Panc1 (cell line): ENCODE results near the gene CILP2. TPM values are rescaled to one million over a fixed set of nuclear protein-coding genes. Genes with fewer than 3 reads are reported as not detected.

Experiments used
- ATAC-seq: fragments of 200-7000 bp; cut with Tn5 transposase; 2 replicates; pipeline ENCODE4 v1.9.1; 2020; ENCODE audit warnings: mild to moderate bottlenecking, moderate library complexity
- BruUV-seq: library from RNA; stranded (reverse); fragments of 400-500 nt; replicated peaks from 2 replicates; lab custom pipeline; 2021; lab: Mats Ljungman, UMichigan
- CTCF ChIA-PET: fragments of 300-600 bp; sonication (Branson Sonifier 250); formaldehyde crosslinking; loops from one replicate; lab custom pipeline; 2022; ENCODE audit warnings: antibody characterized with exemption; lab: Charles Lee
- POLR2A ChIA-PET: fragments of 300-600 bp; sonication (Branson Sonifier 250); formaldehyde crosslinking; loops from one replicate; lab custom pipeline; 2022; ENCODE audit warnings: antibody characterized with exemption; lab: Charles Lee
- DNase-seq: peaks from one replicate; pipeline ENCODE4 v3.0.0-alpha.2; 2010; ENCODE audit warnings: low read depth, low spot score
- H3K27ac ChIP-seq: 2 replicates; pipeline ENCODE4 v1.5.1; 2011; ENCODE audit warnings: mild to moderate bottlenecking, low read length, inconsistent platforms
- H3K27me3 ChIP-seq: fragments of 200-500 bp; sonication (Bioruptor generic); 2 replicates; pipeline ENCODE4 v1.6.0; 2014; ENCODE audit warnings: low read length, inconsistent platforms; ENCODE audit not compliant: control insufficient read depth, insufficient read depth
- H3K36me3 ChIP-seq: fragments of 200-500 bp; sonication (Bioruptor generic); 2 replicates; pipeline ENCODE4 v1.5.1; 2014; ENCODE audit warnings: inconsistent platforms, mild to moderate bottlenecking, low read length, moderate library complexity; ENCODE audit not compliant: control insufficient read depth, insufficient read depth
- H3K4me1 ChIP-seq: 2 replicates; pipeline ENCODE4 v1.5.1; 2011; ENCODE audit warnings: inconsistent platforms, mild to moderate bottlenecking, low read length, moderate library complexity; ENCODE audit not compliant: control insufficient read depth, insufficient read depth
- H3K4me3 ChIP-seq, 2 experiments: 2 replicates each; pipeline ENCODE4 v1.5.1; 2011 to 2012; ENCODE audit warnings: low read depth in 2 of 2, low read length in 2 of 2, mild to moderate bottlenecking in 2 of 2, inconsistent platforms in 1 of 2, moderate library complexity in 1 of 2
- H3K9me3 ChIP-seq: fragments of 200-500 bp; sonication (Bioruptor generic); 2 replicates; pipeline ENCODE4 v1.5.1; 2014; ENCODE audit warnings: low read depth, mild to moderate bottlenecking, inconsistent platforms, low read length, moderate library complexity; ENCODE audit not compliant: control insufficient read depth, insufficient read depth
- POLR2AphosphoS5 ChIP-seq: IDR thresholded peaks from 2 replicates; pipeline ENCODE4 v1.6.1; 2012; ENCODE audit warnings: mild to moderate bottlenecking, low read depth, low read length, moderate library complexity
- SIN3A ChIP-seq: IDR thresholded peaks from 2 replicates; pipeline ENCODE4 v1.6.1; 2012; ENCODE audit warnings: low read depth, mild to moderate bottlenecking, low read length, moderate library complexity, borderline replicate concordance; ENCODE audit not compliant: insufficient read depth
- TCF7L2 ChIP-seq: IDR thresholded peaks from 2 replicates; pipeline ENCODE4 v1.6.1; 2011; ENCODE audit warnings: mild to moderate bottlenecking, low read depth, low read length, inconsistent platforms
- in situ Hi-C: cut with HindIII; loops from 2 replicates; pipeline ENCODE4 v1.10.0; 2016; ENCODE audit warnings: low sequenced_read_pairs, low pct_unique_long_range_greater_than_20kb
- intact Hi-C: fragments of 100-400 bp; cut with micrococcal nuclease; formaldehyde crosslinking; loops from one replicate; pipeline ENCODE4 v1.10.0; 2022; ENCODE audit not compliant: unreplicated experiment
- total RNA-seq: library from RNA; stranded (reverse); gene quantifications from one replicate; pipeline ENCODE4 v1.2.1, GENCODE V29; 2021; ENCODE audit not compliant: unreplicated experiment
- TF ChIP-seq, protein P1 (sequence below): fragments of 450-650 bp; IDR thresholded peaks from 2 replicates; pipeline ENCODE4 v1.5.1; 2017; ENCODE audit warnings: mild to moderate bottlenecking
- TF ChIP-seq, protein P2 (sequence below), 2 experiments: IDR thresholded peaks; 2 replicates each; pipeline ENCODE4 v1.6.1; 2011 to 2012; ENCODE audit warnings: low read depth in 2 of 2, control low read depth in 1 of 2, low read length in 1 of 2, mild to moderate bottlenecking in 1 of 2, moderate library complexity in 1 of 2; ENCODE audit not compliant: insufficient read depth in 1 of 2

Gene CILP2
- total RNA-seq, 1 experiment from 2014 or later: 0.46 TPM

DNA sequence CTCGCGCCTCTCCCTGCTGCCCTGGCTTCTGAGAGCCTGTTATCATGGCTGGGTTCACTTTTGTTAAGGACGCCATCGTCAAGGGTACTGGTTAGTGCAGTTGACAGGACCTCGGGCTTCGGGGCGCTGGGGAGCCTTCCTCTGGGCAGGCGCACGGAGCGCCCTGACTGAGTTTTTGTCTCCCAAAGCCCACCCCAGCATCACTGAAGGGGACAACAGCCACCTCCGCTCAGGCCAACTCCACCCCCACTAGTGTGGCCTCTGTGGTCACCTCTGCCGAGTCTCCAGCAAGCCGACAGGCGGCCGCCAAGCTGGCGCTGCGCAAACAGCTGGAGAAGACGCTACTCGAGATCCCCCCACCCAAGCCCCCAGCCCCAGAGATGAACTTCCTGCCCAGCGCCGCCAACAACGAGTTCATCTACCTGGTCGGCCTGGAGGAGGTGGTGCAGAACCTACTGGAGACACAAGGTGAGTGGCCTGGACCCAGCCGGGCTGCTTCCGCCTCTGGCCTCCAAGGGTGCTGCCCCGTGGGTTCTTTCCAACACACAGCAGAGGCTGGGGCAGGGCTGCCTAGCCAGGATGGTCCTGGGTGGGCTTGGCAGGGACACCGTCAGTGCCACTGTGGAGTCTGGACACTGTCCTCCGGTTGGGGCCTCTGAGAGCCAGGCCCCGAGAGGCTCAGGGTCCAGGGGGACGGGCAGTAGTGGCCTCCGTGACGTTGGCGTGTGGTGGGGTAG, 39.6 kb upstream of the CILP2 start:
- DNase-seq (no peak), ATAC-seq (no peak)
- no TSS peak for BruUV-seq
- intact Hi-C loops (no loop called here), in situ Hi-C loops (no loop called here)
- H3K27me3 ChIP-seq: no peaks in the 10 kb centered on the region
- H3K4me3 ChIP-seq: no peak overlapping the region
- H3K4me1 ChIP-seq: no peaks in the 10 kb centered on the region
- ChIA-PET CTCF (no interaction called here), POLR2A (no interaction called here)
- H3K27ac ChIP-seq: no peak overlapping the region
- H3K36me3 ChIP-seq: no peaks in the 10 kb centered on the region
- H3K9me3 ChIP-seq: no peaks in the 10 kb centered on the region
- no peak for TF ChIP-seq SIN3A
- TF ChIP-seq, protein P1, sequence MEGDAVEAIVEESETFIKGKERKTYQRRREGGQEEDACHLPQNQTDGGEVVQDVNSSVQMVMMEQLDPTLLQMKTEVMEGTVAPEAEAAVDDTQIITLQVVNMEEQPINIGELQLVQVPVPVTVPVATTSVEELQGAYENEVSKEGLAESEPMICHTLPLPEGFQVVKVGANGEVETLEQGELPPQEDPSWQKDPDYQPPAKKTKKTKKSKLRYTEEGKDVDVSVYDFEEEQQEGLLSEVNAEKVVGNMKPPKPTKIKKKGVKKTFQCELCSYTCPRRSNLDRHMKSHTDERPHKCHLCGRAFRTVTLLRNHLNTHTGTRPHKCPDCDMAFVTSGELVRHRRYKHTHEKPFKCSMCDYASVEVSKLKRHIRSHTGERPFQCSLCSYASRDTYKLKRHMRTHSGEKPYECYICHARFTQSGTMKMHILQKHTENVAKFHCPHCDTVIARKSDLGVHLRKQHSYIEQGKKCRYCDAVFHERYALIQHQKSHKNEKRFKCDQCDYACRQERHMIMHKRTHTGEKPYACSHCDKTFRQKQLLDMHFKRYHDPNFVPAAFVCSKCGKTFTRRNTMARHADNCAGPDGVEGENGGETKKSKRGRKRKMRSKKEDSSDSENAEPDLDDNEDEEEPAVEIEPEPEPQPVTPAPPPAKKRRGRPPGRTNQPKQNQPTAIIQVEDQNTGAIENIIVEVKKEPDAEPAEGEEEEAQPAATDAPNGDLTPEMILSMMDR: no peak

DNA sequence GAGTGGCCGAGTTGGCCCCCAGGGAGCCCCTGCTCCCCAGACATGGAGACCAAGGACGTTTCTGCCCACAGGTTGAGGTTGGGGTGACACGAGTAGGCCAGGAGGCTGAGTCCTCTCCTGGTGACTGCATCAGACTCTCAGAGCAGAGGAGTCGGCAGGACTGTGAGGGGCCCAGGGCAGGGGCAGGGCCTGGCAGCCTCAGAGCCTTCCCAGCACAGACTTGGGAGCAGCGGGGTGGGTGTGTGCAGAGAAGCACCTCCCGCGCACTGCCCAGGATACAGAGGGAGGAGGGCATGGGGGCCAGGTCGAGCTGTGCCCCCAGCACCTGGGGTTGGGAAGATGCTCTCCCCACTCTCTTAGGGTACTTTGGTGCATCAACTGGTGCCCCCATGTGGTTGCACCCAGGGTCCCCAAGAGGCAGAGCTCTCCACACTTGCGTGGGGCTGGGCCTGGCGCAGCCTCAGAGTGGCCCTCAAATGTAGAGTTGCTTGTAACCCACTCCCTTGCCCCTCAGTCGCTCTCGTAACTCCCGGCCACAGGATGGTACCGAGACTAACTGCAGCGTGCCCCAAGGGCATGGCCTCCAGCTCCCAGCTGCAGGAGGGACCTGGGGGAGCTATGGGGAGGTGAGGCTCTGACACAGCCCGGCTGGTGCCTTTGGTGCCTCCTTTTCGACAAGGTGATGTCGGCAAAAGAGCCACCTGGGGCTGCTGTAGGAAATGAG, 38.6 kb upstream of the CILP2 start:
- POLR2A ChIA-PET: no interaction called here
- BruUV-seq: no TSS peak
- Histone ChIP-seq H3K9me3 (no peaks in the 10 kb centered on the region), H3K4me1 (no peaks in the 10 kb centered on the region), H3K36me3 (no peaks in the 10 kb centered on the region), H3K27me3 (no peaks in the 10 kb centered on the region), H3K27ac (no peak overlapping the region), H3K4me3 (no peak overlapping the region)
- DNase-seq (no peak), ATAC-seq (no peak)
- intact Hi-C loops: no loop called here
- TF ChIP-seq, protein P1: no peak
- no peak for TF ChIP-seq SIN3A
- no peak for TF ChIP-seq POLR2AphosphoS5
- TF ChIP-seq TCF7L2: no peak
- TF ChIP-seq, protein P2, sequence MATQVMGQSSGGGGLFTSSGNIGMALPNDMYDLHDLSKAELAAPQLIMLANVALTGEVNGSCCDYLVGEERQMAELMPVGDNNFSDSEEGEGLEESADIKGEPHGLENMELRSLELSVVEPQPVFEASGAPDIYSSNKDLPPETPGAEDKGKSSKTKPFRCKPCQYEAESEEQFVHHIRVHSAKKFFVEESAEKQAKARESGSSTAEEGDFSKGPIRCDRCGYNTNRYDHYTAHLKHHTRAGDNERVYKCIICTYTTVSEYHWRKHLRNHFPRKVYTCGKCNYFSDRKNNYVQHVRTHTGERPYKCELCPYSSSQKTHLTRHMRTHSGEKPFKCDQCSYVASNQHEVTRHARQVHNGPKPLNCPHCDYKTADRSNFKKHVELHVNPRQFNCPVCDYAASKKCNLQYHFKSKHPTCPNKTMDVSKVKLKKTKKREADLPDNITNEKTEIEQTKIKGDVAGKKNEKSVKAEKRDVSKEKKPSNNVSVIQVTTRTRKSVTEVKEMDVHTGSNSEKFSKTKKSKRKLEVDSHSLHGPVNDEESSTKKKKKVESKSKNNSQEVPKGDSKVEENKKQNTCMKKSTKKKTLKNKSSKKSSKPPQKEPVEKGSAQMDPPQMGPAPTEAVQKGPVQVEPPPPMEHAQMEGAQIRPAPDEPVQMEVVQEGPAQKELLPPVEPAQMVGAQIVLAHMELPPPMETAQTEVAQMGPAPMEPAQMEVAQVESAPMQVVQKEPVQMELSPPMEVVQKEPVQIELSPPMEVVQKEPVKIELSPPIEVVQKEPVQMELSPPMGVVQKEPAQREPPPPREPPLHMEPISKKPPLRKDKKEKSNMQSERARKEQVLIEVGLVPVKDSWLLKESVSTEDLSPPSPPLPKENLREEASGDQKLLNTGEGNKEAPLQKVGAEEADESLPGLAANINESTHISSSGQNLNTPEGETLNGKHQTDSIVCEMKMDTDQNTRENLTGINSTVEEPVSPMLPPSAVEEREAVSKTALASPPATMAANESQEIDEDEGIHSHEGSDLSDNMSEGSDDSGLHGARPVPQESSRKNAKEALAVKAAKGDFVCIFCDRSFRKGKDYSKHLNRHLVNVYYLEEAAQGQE (IDR thresholded peaks at IDR 0.05; ENCODE audit: insufficient read depth in 1 of 2, low read depth in 2 of 2, low read length in 1 of 2): no peak
- CTCF ChIA-PET: no interaction called here
- in situ Hi-C loops: no loop called here
